GM18868 (cell line): ENCODE measurements around the gene DDX60.
A peak's percentile ranks its signal among the peaks of the same experiment; 100 is the strongest.
"Not testable (repeated sequence)": the region's sequence is repeated elsewhere in the genome, so short reads cannot be mapped to it uniquely, and the experiment has no call there.

Experiments used
- ATAC-seq: cut with Tn5 transposase; IDR thresholded peaks from one replicate; pipeline ENCODE4 v1.9.1; 2021; ENCODE audit warnings: mild to moderate bottlenecking, moderate library complexity; ENCODE audit not compliant: unreplicated experiment

DDX60 gene

GRCh38 chr4:168213511-168213910 is 105.0 kb downstream of the DDX60 start:
- ATAC-seq: not testable (repeated sequence)

- no peak for ATAC-seq
Measured at GRCh38 chr4:168212656-168213055, 105.9 kb downstream of the DDX60 start.

- no peak for ATAC-seq
Measured at GRCh38 chr4:168208957-168209614, 109.5 kb downstream of the DDX60 start.

GRCh38 chr4:168203233-168203911 is 115.2 kb downstream of the DDX60 start:
- ATAC-seq: no peak

GRCh38 chr4:168200685-168201084 is 117.9 kb downstream of the DDX60 start:
- ATAC-seq: peak; percentile 68

GRCh38 chr4:168199260-168199957 is 119.1 kb downstream of the DDX60 start:
- peak; percentile 61 for ATAC-seq

- no peak for ATAC-seq
Measured at GRCh38 chr4:168197926-168198325, 120.6 kb downstream of the DDX60 start.

- ATAC-seq: peak; percentile 85
Measured at GRCh38 chr4:168188754-168189153, 129.8 kb downstream of the DDX60 start.

- ATAC-seq: peak; percentile 50
Measured at GRCh38 chr4:168183717-168184571, 134.6 kb downstream of the DDX60 start.

- ATAC-seq: no peak
Measured at GRCh38 chr4:168177546-168178149, 140.9 kb downstream of the DDX60 start.

- no peak for ATAC-seq
Measured at GRCh38 chr4:168174308-168174707, 144.2 kb downstream of the DDX60 start.

- peak; percentile 96 for ATAC-seq
Measured at GRCh38 chr4:168167714-168168284, 150.8 kb downstream of the DDX60 start.
